Epithelial cell of esophagus (primary cell): Measurements from ENCODE around the gene ADGRG2.
A peak's percentile ranks its signal among the peaks of the same experiment; 100 is the strongest.

ENCODE experiments used
- DNase-seq: peaks from one replicate; pipeline ENCODE4 v3.0.0; 2010; ENCODE audit warnings: low read depth
- H3K4me3 ChIP-seq: 2 replicates; pipeline ENCODE4 v1.5.1; 2011; ENCODE audit warnings: mild to moderate bottlenecking, low read length, control low read depth
- TF ChIP-seq, protein P1 (sequence below): IDR thresholded peaks from 2 replicates; pipeline ENCODE4 v1.5.1; 2011; ENCODE audit warnings: low read depth, mild to moderate bottlenecking, low read length, control low read depth, inconsistent platforms; ENCODE audit not compliant: insufficient read depth; ENCODE audit errors: missing control alignments

Gene ADGRG2, protein sequence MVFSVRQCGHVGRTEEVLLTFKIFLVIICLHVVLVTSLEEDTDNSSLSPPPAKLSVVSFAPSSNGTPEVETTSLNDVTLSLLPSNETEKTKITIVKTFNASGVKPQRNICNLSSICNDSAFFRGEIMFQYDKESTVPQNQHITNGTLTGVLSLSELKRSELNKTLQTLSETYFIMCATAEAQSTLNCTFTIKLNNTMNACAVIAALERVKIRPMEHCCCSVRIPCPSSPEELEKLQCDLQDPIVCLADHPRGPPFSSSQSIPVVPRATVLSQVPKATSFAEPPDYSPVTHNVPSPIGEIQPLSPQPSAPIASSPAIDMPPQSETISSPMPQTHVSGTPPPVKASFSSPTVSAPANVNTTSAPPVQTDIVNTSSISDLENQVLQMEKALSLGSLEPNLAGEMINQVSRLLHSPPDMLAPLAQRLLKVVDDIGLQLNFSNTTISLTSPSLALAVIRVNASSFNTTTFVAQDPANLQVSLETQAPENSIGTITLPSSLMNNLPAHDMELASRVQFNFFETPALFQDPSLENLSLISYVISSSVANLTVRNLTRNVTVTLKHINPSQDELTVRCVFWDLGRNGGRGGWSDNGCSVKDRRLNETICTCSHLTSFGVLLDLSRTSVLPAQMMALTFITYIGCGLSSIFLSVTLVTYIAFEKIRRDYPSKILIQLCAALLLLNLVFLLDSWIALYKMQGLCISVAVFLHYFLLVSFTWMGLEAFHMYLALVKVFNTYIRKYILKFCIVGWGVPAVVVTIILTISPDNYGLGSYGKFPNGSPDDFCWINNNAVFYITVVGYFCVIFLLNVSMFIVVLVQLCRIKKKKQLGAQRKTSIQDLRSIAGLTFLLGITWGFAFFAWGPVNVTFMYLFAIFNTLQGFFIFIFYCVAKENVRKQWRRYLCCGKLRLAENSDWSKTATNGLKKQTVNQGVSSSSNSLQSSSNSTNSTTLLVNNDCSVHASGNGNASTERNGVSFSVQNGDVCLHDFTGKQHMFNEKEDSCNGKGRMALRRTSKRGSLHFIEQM

DNA sequence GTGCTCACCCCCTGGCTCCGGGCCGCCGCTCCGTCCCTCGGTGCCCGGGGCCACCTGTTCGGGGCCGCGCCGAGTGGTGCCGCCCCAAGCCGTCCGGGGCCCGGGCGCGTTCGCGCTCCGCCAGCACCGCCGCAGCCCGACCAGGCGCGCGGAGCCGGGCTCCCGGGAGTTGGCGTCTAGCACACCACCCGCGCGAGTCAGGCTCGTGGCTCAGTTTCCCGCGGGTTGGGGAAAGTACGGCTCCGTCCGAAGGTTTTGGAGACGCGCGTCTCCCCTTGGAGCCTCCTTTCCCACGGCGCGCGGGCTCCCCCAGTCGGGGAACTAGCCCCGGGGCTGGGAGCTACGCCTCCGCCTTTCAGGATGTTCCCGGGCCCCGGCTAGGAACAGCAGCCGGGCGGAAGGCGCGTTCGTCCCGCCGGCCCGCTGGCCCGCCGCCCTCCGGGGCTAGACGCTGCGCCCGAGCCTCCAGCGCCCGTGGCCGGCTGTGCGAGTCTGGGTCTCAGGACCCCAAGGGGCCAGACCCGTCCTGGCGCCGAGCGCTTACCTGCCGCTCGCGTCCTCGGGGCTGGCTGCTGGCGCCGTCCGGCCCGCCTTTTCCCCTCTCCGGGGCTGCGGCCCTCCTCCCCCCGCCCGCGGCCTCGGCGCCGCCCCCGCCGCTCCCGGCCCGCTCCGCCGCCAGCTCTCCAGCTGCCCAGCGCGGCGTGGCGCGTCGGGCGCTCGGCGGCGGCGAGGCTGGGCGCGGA is at the start of gene ADGRG2:
ADGRG2 (minus strand) TSS at position 571 of the 743 bp plus-strand sequence. CDS start 53,634 bp downstream, outside the sequence.
- DNase-seq, result peak; percentile 16
- peak within 1 kb of the TSS; percentile 18 for H3K4me3 ChIP-seq
- TF ChIP-seq, protein P1, sequence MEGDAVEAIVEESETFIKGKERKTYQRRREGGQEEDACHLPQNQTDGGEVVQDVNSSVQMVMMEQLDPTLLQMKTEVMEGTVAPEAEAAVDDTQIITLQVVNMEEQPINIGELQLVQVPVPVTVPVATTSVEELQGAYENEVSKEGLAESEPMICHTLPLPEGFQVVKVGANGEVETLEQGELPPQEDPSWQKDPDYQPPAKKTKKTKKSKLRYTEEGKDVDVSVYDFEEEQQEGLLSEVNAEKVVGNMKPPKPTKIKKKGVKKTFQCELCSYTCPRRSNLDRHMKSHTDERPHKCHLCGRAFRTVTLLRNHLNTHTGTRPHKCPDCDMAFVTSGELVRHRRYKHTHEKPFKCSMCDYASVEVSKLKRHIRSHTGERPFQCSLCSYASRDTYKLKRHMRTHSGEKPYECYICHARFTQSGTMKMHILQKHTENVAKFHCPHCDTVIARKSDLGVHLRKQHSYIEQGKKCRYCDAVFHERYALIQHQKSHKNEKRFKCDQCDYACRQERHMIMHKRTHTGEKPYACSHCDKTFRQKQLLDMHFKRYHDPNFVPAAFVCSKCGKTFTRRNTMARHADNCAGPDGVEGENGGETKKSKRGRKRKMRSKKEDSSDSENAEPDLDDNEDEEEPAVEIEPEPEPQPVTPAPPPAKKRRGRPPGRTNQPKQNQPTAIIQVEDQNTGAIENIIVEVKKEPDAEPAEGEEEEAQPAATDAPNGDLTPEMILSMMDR, result peak; percentile 3

DNA sequence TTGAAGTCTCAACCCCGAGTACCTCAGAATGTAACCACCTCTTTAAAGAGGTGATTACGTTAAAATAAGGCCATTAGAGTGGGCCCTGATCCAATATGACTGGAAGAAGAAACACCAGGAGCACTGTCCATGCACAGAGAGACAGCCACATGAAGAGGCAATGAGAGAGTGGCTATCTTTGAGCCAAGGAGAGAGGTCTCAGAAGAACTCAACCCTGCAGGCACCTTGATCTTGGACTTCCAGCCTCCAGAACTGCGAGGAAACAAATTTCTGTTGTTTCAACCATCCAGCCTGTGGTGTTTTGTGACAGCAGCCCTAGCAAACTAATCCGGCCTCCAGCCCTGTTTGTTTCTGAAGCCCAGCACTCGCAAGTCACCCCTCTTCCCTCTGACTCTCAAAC is 46.3 kb upstream of the ADGRG2 start:
- TF ChIP-seq, protein P1, result no peak
- no peak for DNase-seq
- no peak overlapping the region for H3K4me3 ChIP-seq

DNA sequence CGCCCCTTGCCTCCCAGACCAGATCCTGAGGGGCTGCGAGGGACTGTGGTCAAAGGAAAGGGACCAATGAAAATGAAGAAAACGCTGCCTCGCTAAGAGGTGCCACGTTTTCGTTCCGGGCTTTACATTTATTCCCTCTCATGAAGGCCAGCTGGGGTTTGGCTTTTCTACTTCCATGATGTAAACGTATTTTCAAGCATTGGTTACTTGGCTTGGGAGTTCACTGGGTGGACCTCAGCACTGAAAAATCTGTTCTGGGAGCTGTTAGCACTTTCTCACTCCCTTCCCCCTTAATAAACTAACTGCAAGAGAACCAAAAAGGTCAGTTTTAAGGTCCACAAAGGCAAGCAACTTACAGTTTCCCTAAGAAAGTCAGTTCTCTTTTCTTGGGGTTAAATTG is 40.6 kb upstream of the ADGRG2 start:
- H3K4me3 ChIP-seq, result no peak overlapping the region
- TF ChIP-seq, protein P1, result no peak
- no peak for DNase-seq

- TF ChIP-seq, protein P1, result no peak
- peak; percentile 32 for DNase-seq
- no peak overlapping the region for H3K4me3 ChIP-seq
These were observed 33.9 kb upstream of the ADGRG2 start for GRCh38 chrX:19156186-19156585.

GRCh38 chrX:19152762-19153161 is 30.5 kb upstream of the ADGRG2 start:
- TF ChIP-seq, protein P1, result no peak
- H3K4me3 ChIP-seq, result no peak overlapping the region
- DNase-seq, result peak; percentile 63

- no peak overlapping the region for H3K4me3 ChIP-seq
- DNase-seq, result no peak
- TF ChIP-seq, protein P1, result no peak
These were observed 14.8 kb upstream of the ADGRG2 start for GRCh38 chrX:19137067-19137466.
